ENCODE results near the gene STRADA. TPM values are rescaled to one million over a fixed set of nuclear protein-coding genes. Genes with fewer than 3 reads are reported as not detected.

STRADA gene
- total and polyA plus RNA-seq, 2 of the 8 experiments (the other 6 are each of a cell fraction or from before 2014, with no cell fraction given) = 35.6 to 43.3 TPM

GRCh38 chr17:63704259-63704576, 37.4 kb downstream of the STRADA start (continued):
- no peak for TF ChIP-seq TEAD4 (IDR thresholded peaks at IDR 0.05; ENCODE audit: low read depth, low read length)
- TF ChIP-seq HDAC6 (IDR thresholded peaks at IDR 0.05; ENCODE audit: low read depth, low read length) = no peak
- no peak for TF ChIP-seq USF2 (IDR thresholded peaks at IDR 0.05; ENCODE audit: low read length)
- TF ChIP-seq POU5F1 (IDR thresholded peaks at IDR 0.05; ENCODE audit: low read depth, low read length) = no peak

Measured in H1 (cell line).